ENCODE results near the gene AP5B1. TPM values are rescaled to one million over a fixed set of nuclear protein-coding genes. Genes with fewer than 3 reads are reported as not detected.

The AP5B1 gene
- total RNA-seq, 4 donors from 2014 or later = 15.4 to 32.8 (median 30.9) TPM

DNA sequence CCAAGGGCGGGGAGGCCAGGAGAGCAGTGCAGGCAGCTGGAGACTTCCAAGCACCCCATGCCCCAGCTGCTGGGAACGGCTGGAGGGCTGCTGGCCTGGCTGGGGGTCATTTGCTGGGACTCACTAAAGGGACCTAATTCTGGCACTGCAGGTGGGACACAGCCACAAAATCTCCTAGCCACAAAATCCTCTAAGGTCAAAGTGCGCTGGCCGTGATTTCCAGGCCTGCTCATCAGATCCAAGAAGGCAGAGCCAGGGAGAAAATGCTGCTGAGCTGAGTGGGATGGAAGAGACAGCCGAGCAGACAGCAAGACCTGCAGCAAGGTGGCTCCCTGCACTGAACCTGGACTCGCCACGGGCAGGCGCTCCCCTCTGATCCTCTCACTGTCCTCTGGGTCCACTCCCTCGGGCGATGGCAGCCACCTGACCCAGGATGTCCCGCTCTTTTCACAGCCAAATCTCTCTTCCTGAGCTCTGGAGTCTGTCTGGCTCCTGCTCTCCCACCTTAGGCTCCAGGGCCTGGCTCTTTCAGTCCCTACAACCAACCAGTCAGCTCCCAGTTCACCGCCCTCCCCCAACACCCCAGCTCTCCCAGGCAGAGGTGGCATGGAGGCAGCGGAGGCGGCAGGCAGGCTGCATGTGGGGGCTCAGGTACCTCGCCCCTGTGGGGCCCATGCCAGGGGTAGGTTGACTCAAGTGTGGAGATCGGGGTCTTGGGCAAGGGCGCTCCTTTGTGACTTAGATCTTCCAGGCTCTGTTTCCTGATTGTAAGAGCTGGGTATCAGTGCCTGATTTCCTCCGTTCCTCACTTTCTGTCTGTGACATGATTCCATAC, 20.6 kb upstream of the AP5B1 start:
- no peak for DNase-seq (ENCODE audit: low spot score)
- no peak for ATAC-seq (ENCODE audit: low FRiP score)
- TF ChIP-seq, protein P1, sequence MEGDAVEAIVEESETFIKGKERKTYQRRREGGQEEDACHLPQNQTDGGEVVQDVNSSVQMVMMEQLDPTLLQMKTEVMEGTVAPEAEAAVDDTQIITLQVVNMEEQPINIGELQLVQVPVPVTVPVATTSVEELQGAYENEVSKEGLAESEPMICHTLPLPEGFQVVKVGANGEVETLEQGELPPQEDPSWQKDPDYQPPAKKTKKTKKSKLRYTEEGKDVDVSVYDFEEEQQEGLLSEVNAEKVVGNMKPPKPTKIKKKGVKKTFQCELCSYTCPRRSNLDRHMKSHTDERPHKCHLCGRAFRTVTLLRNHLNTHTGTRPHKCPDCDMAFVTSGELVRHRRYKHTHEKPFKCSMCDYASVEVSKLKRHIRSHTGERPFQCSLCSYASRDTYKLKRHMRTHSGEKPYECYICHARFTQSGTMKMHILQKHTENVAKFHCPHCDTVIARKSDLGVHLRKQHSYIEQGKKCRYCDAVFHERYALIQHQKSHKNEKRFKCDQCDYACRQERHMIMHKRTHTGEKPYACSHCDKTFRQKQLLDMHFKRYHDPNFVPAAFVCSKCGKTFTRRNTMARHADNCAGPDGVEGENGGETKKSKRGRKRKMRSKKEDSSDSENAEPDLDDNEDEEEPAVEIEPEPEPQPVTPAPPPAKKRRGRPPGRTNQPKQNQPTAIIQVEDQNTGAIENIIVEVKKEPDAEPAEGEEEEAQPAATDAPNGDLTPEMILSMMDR (IDR thresholded peaks at IDR 0.05) = no peak

DNA sequence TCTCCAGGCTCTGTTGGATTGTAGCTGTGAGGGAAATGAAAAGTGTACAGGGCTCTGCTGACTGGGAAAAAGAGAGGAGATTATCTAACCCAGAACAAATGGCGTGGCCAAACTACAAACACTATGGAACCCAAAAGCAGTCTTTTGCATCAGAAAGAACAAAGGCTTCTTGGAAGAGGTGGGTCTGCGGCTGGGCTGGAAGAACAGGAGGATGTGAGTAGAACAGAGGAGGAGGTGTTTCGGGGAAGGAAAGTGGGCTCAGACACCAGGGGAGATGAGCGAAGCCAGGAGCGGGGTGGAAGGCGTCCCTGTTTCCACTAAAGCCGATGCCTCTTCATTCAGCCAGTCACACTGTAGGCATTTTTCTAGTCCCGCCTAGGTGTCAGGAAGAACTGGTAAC, 18.1 kb upstream of the AP5B1 start:
- TF ChIP-seq, protein P1 (IDR thresholded peaks at IDR 0.05) = no peak
- no peak for DNase-seq (ENCODE audit: low spot score)
- no peak for ATAC-seq (ENCODE audit: low FRiP score)

DNA sequence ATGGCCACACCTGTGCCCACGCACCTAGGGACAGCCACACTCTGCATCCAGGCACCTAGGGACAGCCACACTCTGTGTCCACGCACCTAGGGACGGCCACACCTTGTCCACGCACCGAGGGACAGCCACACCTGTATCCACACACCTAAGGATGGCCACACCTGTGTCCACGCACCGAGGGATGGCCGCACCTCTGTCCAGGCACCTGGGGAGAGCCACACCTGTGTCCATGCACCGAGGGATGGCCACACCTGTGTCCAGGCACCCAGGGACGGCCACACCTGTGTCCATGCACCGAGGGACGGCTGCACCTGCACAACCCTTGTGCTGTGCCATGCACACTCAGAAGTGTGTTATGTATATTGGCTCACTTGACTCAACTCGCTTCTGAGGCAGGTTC, 16.9 kb upstream of the AP5B1 start:
- TF ChIP-seq, protein P1 (IDR thresholded peaks at IDR 0.05) = no peak
- no peak for DNase-seq (ENCODE audit: low spot score)
- ATAC-seq (ENCODE audit: low FRiP score) = no peak

DNA sequence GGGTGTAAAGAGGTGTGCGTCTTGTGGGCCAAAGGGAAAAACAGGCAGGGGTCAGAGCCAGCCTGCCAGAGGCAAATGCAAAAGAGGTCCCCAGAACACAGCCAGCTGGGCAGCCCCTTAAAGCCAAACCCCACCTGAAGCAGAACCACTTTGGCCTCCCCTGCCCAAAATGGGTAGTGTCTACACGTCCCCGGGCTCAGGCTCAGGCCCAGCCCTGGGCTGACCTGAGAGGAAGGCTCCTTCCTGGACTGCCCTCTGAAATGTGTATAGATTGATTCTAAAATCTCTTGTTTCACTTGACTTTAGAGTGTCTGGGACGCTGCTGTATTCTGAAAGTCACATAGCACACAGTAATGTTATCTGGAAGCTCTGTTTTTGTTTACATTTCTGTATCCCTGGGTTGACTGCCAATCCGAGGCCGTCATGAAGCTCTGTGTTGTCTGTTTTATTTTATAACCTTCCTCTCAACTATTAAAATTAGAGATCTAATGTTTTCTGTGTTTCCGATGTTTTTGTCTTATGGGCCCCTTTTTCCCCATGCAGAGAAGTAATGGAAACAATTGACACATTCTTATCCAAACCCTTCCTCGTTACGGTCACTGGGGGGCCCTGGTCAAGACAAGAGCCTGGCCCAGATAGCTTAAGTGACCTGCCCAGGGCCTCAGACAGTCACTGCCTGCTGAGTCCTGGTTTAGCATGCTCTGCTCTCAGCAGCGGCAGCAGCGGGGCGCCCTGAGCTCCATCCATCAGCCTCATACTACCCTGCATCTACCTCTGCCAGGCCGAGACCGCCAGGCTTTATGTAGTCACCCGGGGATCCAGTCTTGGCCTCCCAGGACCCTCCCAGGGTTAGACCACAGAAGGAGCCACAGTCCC, 16.2 kb upstream of the AP5B1 start:
- DNase-seq (ENCODE audit: low spot score) = no peak
- TF ChIP-seq, protein P1 (IDR thresholded peaks at IDR 0.05) = no peak
- no peak for ATAC-seq (ENCODE audit: low FRiP score)

DNA sequence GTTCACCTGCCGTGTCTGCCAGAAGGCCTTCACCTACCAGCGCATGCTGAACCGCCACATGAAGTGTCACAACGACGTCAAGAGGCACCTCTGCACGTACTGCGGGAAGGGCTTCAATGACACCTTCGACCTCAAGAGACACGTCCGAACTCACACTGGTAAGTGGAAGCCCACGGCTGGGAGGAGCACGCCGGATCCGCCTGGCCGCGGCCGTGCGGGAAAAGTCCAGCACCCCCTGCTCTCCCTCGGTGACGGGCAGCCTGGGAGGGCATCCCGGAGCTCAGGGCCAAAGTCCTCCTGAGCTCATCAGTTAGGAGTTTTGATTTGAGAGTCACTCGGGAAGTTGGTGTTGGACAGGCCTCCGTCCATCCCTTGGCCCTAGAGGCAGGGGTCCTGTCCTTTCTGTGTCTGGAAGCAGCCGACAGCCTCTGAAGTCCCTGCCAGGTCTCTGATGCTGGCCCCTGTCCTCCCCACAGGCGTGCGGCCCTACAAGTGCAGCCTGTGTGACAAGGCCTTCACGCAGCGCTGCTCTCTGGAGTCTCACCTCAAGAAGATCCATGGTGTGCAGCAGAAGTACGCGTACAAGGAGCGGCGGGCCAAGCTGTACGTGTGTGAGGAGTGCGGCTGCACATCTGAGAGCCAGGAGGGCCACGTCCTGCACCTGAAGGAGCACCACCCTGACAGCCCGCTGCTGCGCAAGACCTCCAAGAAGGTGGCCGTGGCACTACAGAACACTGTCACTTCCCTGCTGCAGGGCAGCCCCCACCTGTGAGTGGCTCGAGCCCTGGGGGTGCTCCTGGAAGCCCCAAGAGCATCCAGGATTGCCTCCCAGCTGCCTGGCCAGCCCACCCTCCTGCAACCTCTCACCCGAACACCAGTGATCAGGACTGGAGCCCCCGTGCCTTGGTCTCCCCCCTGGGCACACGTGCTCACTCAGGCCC, 14.1 kb upstream of the AP5B1 start:
- no peak for ATAC-seq (ENCODE audit: low FRiP score)
- TF ChIP-seq, protein P1 (IDR thresholded peaks at IDR 0.05) = no peak

DNA sequence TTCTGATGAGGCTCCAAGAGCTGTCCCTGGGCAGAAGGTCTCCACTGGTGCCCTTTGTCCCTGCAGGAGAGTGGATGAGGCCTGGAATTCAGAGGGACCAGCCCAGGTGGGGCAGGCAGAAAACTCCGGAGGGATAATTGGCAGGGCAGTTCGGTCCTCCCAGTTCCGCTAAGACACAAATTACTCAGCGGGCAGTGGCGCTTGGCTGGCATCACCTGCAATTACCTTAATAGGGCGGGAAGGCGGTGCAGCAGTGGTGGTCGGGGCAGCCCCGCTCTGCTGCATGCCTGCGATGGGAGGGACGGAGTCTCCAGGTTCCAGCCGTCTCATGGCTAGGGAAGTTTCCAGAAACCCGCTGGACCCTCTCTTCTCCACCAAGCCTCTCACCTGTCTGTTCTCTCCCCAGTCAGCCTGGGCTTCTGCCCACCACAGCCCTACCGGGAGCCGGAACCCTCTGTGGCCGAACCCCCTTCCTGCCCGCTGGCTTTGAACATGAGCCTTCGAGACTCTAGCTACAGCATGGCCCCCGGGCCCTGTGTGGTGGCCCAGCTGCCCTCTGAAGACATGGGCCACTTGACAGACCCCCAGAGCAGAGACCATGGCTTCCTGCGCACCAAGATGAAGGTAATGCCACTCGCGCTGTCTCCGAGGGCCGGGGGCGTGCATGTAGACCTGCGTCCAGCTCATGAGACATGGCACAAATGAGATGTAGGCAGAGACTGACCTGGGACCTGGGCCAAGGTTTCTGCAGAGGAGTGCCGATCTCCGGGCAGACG, 13.0 kb upstream of the AP5B1 start:
- TF ChIP-seq, protein P1 (IDR thresholded peaks at IDR 0.05) = no peak
- no peak for ATAC-seq (ENCODE audit: low FRiP score)
- no peak for DNase-seq (ENCODE audit: low spot score)

More for the DNA sequence above, 14.1 kb upstream of the AP5B1 start:
- DNase-seq (ENCODE audit: low spot score) = no peak

Data from omental fat pad (tissue), 4 donors.